Naive thymus-derived CD8-positive, alpha-beta T cell (primary cell): ENCODE measurements around the gene EXOC4. TPM values are rescaled to one million over a fixed set of nuclear protein-coding genes. Genes with fewer than 3 reads are reported as not detected.
A peak's percentile ranks its signal among the peaks of the same experiment; 100 is the strongest.

Experiments
- ATAC-seq, 2 donors: fragments of 150-1000 bp; cut with Tn5 transposase in 1 of 2; sonication (Bioruptor Pico), chemical (Tn5 transposase) in 1 of 2; 1 replicate in 1 of 2; 2 replicates in 1 of 2; pipeline ENCODE4 v1.10.0; 2021; ENCODE audit warnings: mild to moderate bottlenecking in 2 of 2, moderate library complexity in 2 of 2
- POLR2A ChIA-PET: fragments of 350-600 bp; sonication (Branson Sonifier 250); formaldehyde crosslinking; loops from one replicate; lab custom pipeline; 2021; ENCODE audit warnings: antibody characterized with exemption; lab: Charles Lee
- DNase-seq, 10 donors: peaks; one replicate each; pipeline versions ENCODE4 v3.0.0 to v3.0.0-alpha.2; 2020 to 2022
- H3K27ac Mint-ChIP-seq, 10 donors: one replicate each; pipeline ENCODE4 v1.8.0; 2020 to 2022; ENCODE audit warnings: mild to moderate bottlenecking in 10 of 10, mixed read lengths in 10 of 10, moderate library complexity in 4 of 10, inconsistent platforms in 1 of 10
- H3K27me3 Mint-ChIP-seq, 5 donors: one replicate each; pipeline ENCODE4 v1.8.0; 2021 to 2022; ENCODE audit warnings: mixed read lengths in 5 of 5
- H3K36me3 Mint-ChIP-seq, 3 donors: one replicate each; pipeline ENCODE4 v1.8.0; 2020 to 2022; ENCODE audit warnings: mixed read lengths in 3 of 3, mild to moderate bottlenecking in 2 of 3, inconsistent platforms in 1 of 3
- H3K4me1 Mint-ChIP-seq, 4 donors: one replicate each; pipeline ENCODE4 v1.8.0; 2021 to 2022; ENCODE audit warnings: mixed read lengths in 4 of 4
- H3K4me3 Mint-ChIP-seq, 10 donors: one replicate each; pipeline ENCODE4 v1.8.0; 2020 to 2022; ENCODE audit warnings: mild to moderate bottlenecking in 10 of 10, mixed read lengths in 10 of 10, moderate library complexity in 6 of 10, inconsistent platforms in 1 of 10
- H3K9me3 Mint-ChIP-seq, 9 donors: one replicate each; pipeline ENCODE4 v1.8.0; 2020 to 2022; ENCODE audit warnings: mixed read lengths in 9 of 9, mild to moderate bottlenecking in 3 of 9, inconsistent platforms in 1 of 9, moderate library complexity in 1 of 9
- polyA plus RNA-seq, 3 donors: library from polyadenylated mRNA; unstranded; fragments of 300-500 nt; fragmentation: Illumina TruSeq; gene quantifications; one replicate each; pipeline ENCODE4 v1.2.3, GENCODE V29; 2021
- total RNA-seq, 8 experiments: library from RNA in 2 of 8; stranded (reverse) in 2 of 8; gene quantifications; one replicate each; pipeline ENCODE4 v1.2.3 and lab custom pipeline; 2021 to 2026

Gene EXOC4
- total and polyA plus RNA-seq, 5 experiments from 2014 or later: 29.4 to 68.6 (median 42.4) TPM

- no peaks in the 10 kb centered on the region for H3K9me3 Mint-ChIP-seq
- POLR2A ChIA-PET: no interaction called here
- H3K27ac Mint-ChIP-seq: peak overlapping the region in 1 of 10 donors; percentile 34
- no peak overlapping the region for H3K4me3 Mint-ChIP-seq
- peaks cover 0 to 12% (median 0%) of the 10 kb centered on the region in 4 donors for H3K4me1 Mint-ChIP-seq
- H3K27me3 Mint-ChIP-seq: no peaks in the 10 kb centered on the region
- peaks cover 11 to 12% (median 11%) of the 10 kb centered on the region in 3 donors for H3K36me3 Mint-ChIP-seq
- no peak for DNase-seq
- no peak for ATAC-seq
Observed at GRCh38 chr7:133669061-133669455, 416.2 kb downstream of the EXOC4 start.

GRCh38 chr7:133670250-133670649, 417.4 kb downstream of the EXOC4 start:
- Mint-ChIP-seq H3K4me1 (peaks cover 0 to 10% (median 0%) of the 10 kb centered on the region in 4 donors), H3K4me3 (no peak overlapping the region), H3K27ac (no peak overlapping the region), H3K27me3 (no peaks in the 10 kb centered on the region), H3K36me3 (peaks cover 7 to 11% (median 8%) of the 10 kb centered on the region in 3 donors), H3K9me3 (no peaks in the 10 kb centered on the region)
- POLR2A ChIA-PET: no interaction called here
- ATAC-seq: no peak
- DNase-seq: no peak

- no peak overlapping the region for H3K27ac Mint-ChIP-seq
- H3K4me3 Mint-ChIP-seq: no peak overlapping the region
- DNase-seq (no peak), ATAC-seq (no peak)
- no peaks in the 10 kb centered on the region for H3K9me3 Mint-ChIP-seq
- no peaks in the 10 kb centered on the region for H3K27me3 Mint-ChIP-seq
- H3K4me1 Mint-ChIP-seq: peaks cover 0 to 10% (median 0%) of the 10 kb centered on the region in 4 donors
- POLR2A ChIA-PET: no interaction called here
- peaks cover 4 to 8% (median 6%) of the 10 kb centered on the region in 3 donors for H3K36me3 Mint-ChIP-seq
Observed at GRCh38 chr7:133672866-133673265, 420.0 kb downstream of the EXOC4 start.

- Mint-ChIP-seq H3K36me3 (peaks cover 7 to 9% (median 8%) of the 10 kb centered on the region in 3 donors), H3K4me1 (peaks cover 0 to 8% (median 0%) of the 10 kb centered on the region in 4 donors), H3K27ac (no peak overlapping the region), H3K9me3 (no peaks in the 10 kb centered on the region), H3K27me3 (no peaks in the 10 kb centered on the region), H3K4me3 (no peak overlapping the region)
- ATAC-seq (no peak), DNase-seq (no peak)
- POLR2A ChIA-PET: no interaction called here
Observed at GRCh38 chr7:133674079-133674763, 421.3 kb downstream of the EXOC4 start.

GRCh38 chr7:133675510-133676218, 422.8 kb downstream of the EXOC4 start:
- Mint-ChIP-seq H3K4me3 (no peak overlapping the region), H3K27ac (no peak overlapping the region), H3K4me1 (peaks cover 0 to 8% (median 0%) of the 10 kb centered on the region in 4 donors), H3K9me3 (no peaks in the 10 kb centered on the region), H3K36me3 (peaks cover 10 to 16% (median 13%) of the 10 kb centered on the region in 3 donors), H3K27me3 (no peaks in the 10 kb centered on the region)
- POLR2A ChIA-PET: no interaction called here
- no peak for DNase-seq
- ATAC-seq: no peak

- Mint-ChIP-seq H3K27ac (no peak overlapping the region), H3K27me3 (no peaks in the 10 kb centered on the region), H3K9me3 (no peaks in the 10 kb centered on the region), H3K36me3 (peaks cover 5 to 14% (median 11%) of the 10 kb centered on the region in 3 donors), H3K4me1 (peaks cover 0 to 4% (median 0%) of the 10 kb centered on the region in 4 donors), H3K4me3 (no peak overlapping the region)
- POLR2A ChIA-PET: no interaction called here
- DNase-seq: no peak
- no peak for ATAC-seq
Observed at GRCh38 chr7:133676805-133677370, 424.0 kb downstream of the EXOC4 start.

GRCh38 chr7:133678137-133678814, 425.4 kb downstream of the EXOC4 start:
- peaks cover 5 to 11% (median 11%) of the 10 kb centered on the region in 3 donors for H3K36me3 Mint-ChIP-seq
- H3K4me3 Mint-ChIP-seq: no peak overlapping the region
- no peak for ATAC-seq
- no peak for DNase-seq
- peaks cover 0 to 9% (median 5%) of the 10 kb centered on the region in 4 donors for H3K4me1 Mint-ChIP-seq
- peak overlapping the region in 2 of 10 donors; percentile 0 to 29 for H3K27ac Mint-ChIP-seq
- POLR2A ChIA-PET: no interaction called here
- H3K27me3 Mint-ChIP-seq: no peaks in the 10 kb centered on the region
- no peaks in the 10 kb centered on the region for H3K9me3 Mint-ChIP-seq

GRCh38 chr7:133679977-133680376, 427.1 kb downstream of the EXOC4 start:
- Mint-ChIP-seq H3K4me1 (peaks cover 0 to 9% (median 3%) of the 10 kb centered on the region in 4 donors), H3K36me3 (peaks cover 5 to 15% (median 11%) of the 10 kb centered on the region in 3 donors), H3K27ac (no peak overlapping the region), H3K9me3 (no peaks in the 10 kb centered on the region), H3K4me3 (no peak overlapping the region), H3K27me3 (no peaks in the 10 kb centered on the region)
- DNase-seq (no peak), ATAC-seq (no peak)
- POLR2A ChIA-PET: no interaction called here

GRCh38 chr7:133681529-133681928, 428.7 kb downstream of the EXOC4 start:
- DNase-seq (no peak), ATAC-seq (no peak)
- peaks cover 0 to 3% (median 0%) of the 10 kb centered on the region in 9 donors for H3K9me3 Mint-ChIP-seq
- no peak overlapping the region for H3K27ac Mint-ChIP-seq
- H3K27me3 Mint-ChIP-seq: no peaks in the 10 kb centered on the region
- peaks cover 0 to 9% (median 3%) of the 10 kb centered on the region in 4 donors for H3K4me1 Mint-ChIP-seq
- H3K4me3 Mint-ChIP-seq: no peak overlapping the region
- peaks cover 5 to 22% (median 13%) of the 10 kb centered on the region in 3 donors for H3K36me3 Mint-ChIP-seq
- POLR2A ChIA-PET: no interaction called here

GRCh38 chr7:133682364-133683181, 429.7 kb downstream of the EXOC4 start:
- Mint-ChIP-seq H3K27me3 (no peaks in the 10 kb centered on the region), H3K36me3 (peaks cover 5 to 22% (median 13%) of the 10 kb centered on the region in 3 donors)

GRCh38 chr7:133683182-133683454, 430.2 kb downstream of the EXOC4 start:
- Mint-ChIP-seq H3K4me3 (no peak overlapping the region), H3K27me3 (no peaks in the 10 kb centered on the region), H3K27ac (no peak overlapping the region), H3K4me1 (peaks cover 0 to 9% (median 3%) of the 10 kb centered on the region in 4 donors), H3K36me3 (peaks cover 5 to 21% (median 13%) of the 10 kb centered on the region in 3 donors), H3K9me3 (peaks cover 0 to 3% (median 0%) of the 10 kb centered on the region in 9 donors)
- POLR2A ChIA-PET: no interaction called here
- ATAC-seq: no peak
- DNase-seq: no peak

More at GRCh38 chr7:133682364-133683181, 429.7 kb downstream of the EXOC4 start:
- POLR2A ChIA-PET: no interaction called here
- ATAC-seq (no peak), DNase-seq (no peak)
- H3K9me3 Mint-ChIP-seq: peaks cover 0 to 3% (median 0%) of the 10 kb centered on the region in 9 donors
- peaks cover 0 to 9% (median 3%) of the 10 kb centered on the region in 4 donors for H3K4me1 Mint-ChIP-seq
- peak overlapping the region in 1 of 10 donors; percentile 61 for H3K27ac Mint-ChIP-seq
- no peak overlapping the region for H3K4me3 Mint-ChIP-seq
